SKM-1 (cell line): ENCODE data around the gene ELL2.

Experiments
- DNase-seq: peaks from one replicate; lab custom pipeline; 2025; ENCODE audit not compliant: unreplicated experiment; lab: John Stamatoyannopoulos, UW

The ELL2 gene

GRCh38 chr5:95961617-95962474, at the start of gene ELL2:
Gene ELL2 (minus strand): TSS chr5:95961851. CDS start chr5:95961721, 130 bp downstream.
- peak; percentile 96 for DNase-seq

GRCh38 chr5:96008987-96009647, 47.5 kb upstream of the ELL2 start:
- no peak for DNase-seq

- DNase-seq = no peak
Observed at GRCh38 chr5:96008487-96008886, 46.8 kb upstream of the ELL2 start.

- no peak for DNase-seq
Observed at GRCh38 chr5:96007051-96007450, 45.4 kb upstream of the ELL2 start.

GRCh38 chr5:96006291-96006690, 44.6 kb upstream of the ELL2 start:
- DNase-seq = no peak

- DNase-seq = no peak
Observed at GRCh38 chr5:96004754-96005153, 43.1 kb upstream of the ELL2 start.

- DNase-seq = no peak
Observed at GRCh38 chr5:96004087-96004486, 42.4 kb upstream of the ELL2 start.

GRCh38 chr5:96001262-96001661, 39.6 kb upstream of the ELL2 start:
- no peak for DNase-seq

- DNase-seq = no peak
Observed at GRCh38 chr5:96000308-96000707, 38.7 kb upstream of the ELL2 start.

- DNase-seq = no peak
Observed at GRCh38 chr5:95996904-95997723, 35.5 kb upstream of the ELL2 start.

- no peak for DNase-seq
Observed at GRCh38 chr5:95995962-95996489, 34.4 kb upstream of the ELL2 start.

GRCh38 chr5:95993776-95994175, 32.1 kb upstream of the ELL2 start:
- no peak for DNase-seq

- DNase-seq = no peak
Observed at GRCh38 chr5:95993266-95993665, 31.6 kb upstream of the ELL2 start.

- DNase-seq = no peak
Observed at GRCh38 chr5:95989283-95990048, 27.8 kb upstream of the ELL2 start.

GRCh38 chr5:95988877-95989276, 27.2 kb upstream of the ELL2 start:
- no peak for DNase-seq

- DNase-seq = no peak
Observed at GRCh38 chr5:95988094-95988493, 26.4 kb upstream of the ELL2 start.

GRCh38 chr5:95986937-95987520, 25.4 kb upstream of the ELL2 start:
- DNase-seq = no peak

- no peak for DNase-seq
Observed at GRCh38 chr5:95986001-95986400, 24.4 kb upstream of the ELL2 start.

- no peak for DNase-seq
Observed at GRCh38 chr5:95985249-95985648, 23.6 kb upstream of the ELL2 start.

- DNase-seq = no peak
Observed at GRCh38 chr5:95984287-95984938, 22.8 kb upstream of the ELL2 start.
